Measurements from ENCODE around the gene SLC10A7. TPM values are rescaled to one million over a fixed set of nuclear protein-coding genes. Genes with fewer than 3 reads are reported as not detected.

The SLC10A7 gene
- total RNA-seq, 1 donor from 2014 or later, result 8.9 TPM

- no peak for FAIRE-seq
- no peak for DNase-seq (ENCODE audit: low read depth)
- Mint-ChIP-seq H3K9me3 (ENCODE audit: unreplicated experiment) (no peaks in the 10 kb centered on the region), H3K4me3 (ENCODE audit: unreplicated experiment) (no peak overlapping the region), H3K4me1 (ENCODE audit: low read depth, unreplicated experiment) (peaks cover 4% of the 10 kb centered on the region), H3K27ac (ENCODE audit: unreplicated experiment) (no peak overlapping the region), H3K36me3 (ENCODE audit: low read depth, unreplicated experiment) (no peaks in the 10 kb centered on the region), H3K27me3 (ENCODE audit: low read depth, unreplicated experiment) (no peaks in the 10 kb centered on the region)
- no peak overlapping the region for H2AFZ ChIP-seq (ENCODE audit: low read depth, low read length)
- no peaks in the 10 kb centered on the region for H3K27me3 ChIP-seq (ENCODE audit: insufficient read depth, low read length)
- no peaks in the 10 kb centered on the region for H4K20me1 ChIP-seq (ENCODE audit: insufficient read depth, low read length)
- H3K4me3 ChIP-seq (ENCODE audit: insufficient read depth, low read depth, low read length), result no peak overlapping the region
- H3K4me2 ChIP-seq (ENCODE audit: low read length), result no peak overlapping the region
- H3K36me3 ChIP-seq (ENCODE audit: insufficient read depth, low read length), result no peaks in the 10 kb centered on the region
- H3K27ac ChIP-seq (ENCODE audit: low read depth, low read length), result no peak overlapping the region
- H3K9me3 ChIP-seq (ENCODE audit: insufficient read depth, low read depth, low read length), result no peaks in the 10 kb centered on the region
- no peak for TF ChIP-seq EZH2 (IDR thresholded peaks at IDR 0.05; ENCODE audit: insufficient read depth, low read length)
- TF ChIP-seq CTCF (IDR thresholded peaks at IDR 0.05; ENCODE audit: insufficient read depth, low read depth, low read length), result no peak
- H3K4me1 ChIP-seq (ENCODE audit: insufficient read depth, low read length), result no peaks in the 10 kb centered on the region
- no peaks in the 10 kb centered on the region for H3K79me2 ChIP-seq (ENCODE audit: insufficient read depth, low read length)
- no peak overlapping the region for H3K9ac ChIP-seq (ENCODE audit: low read length)
Measured at GRCh38 chr4:146564492-146564891, 42.8 kb upstream of the SLC10A7 start.

- H3K4me3 ChIP-seq (ENCODE audit: insufficient read depth, low read depth, low read length), result no peak overlapping the region
Measured at GRCh38 chr4:146550161-146550560, 28.4 kb upstream of the SLC10A7 start.

More at GRCh38 chr4:146550161-146550560, 28.4 kb upstream of the SLC10A7 start:
- no peaks in the 10 kb centered on the region for H4K20me1 ChIP-seq (ENCODE audit: insufficient read depth, low read length)
- Mint-ChIP-seq H3K36me3 (ENCODE audit: low read depth, unreplicated experiment) (no peaks in the 10 kb centered on the region), H3K27ac (ENCODE audit: unreplicated experiment) (no peak overlapping the region), H3K4me3 (ENCODE audit: unreplicated experiment) (no peak overlapping the region), H3K9me3 (ENCODE audit: unreplicated experiment) (no peaks in the 10 kb centered on the region), H3K4me1 (ENCODE audit: low read depth, unreplicated experiment) (no peaks in the 10 kb centered on the region), H3K27me3 (ENCODE audit: low read depth, unreplicated experiment) (peaks cover 5% of the 10 kb centered on the region)
- no peaks in the 10 kb centered on the region for H3K9me3 ChIP-seq (ENCODE audit: insufficient read depth, low read depth, low read length)
- no peaks in the 10 kb centered on the region for H3K27me3 ChIP-seq (ENCODE audit: insufficient read depth, low read length)
- no peak for FAIRE-seq
- no peak overlapping the region for H3K4me2 ChIP-seq (ENCODE audit: low read length)
- DNase-seq (ENCODE audit: low read depth), result no peak
- H3K79me2 ChIP-seq (ENCODE audit: insufficient read depth, low read length), result no peaks in the 10 kb centered on the region
- no peaks in the 10 kb centered on the region for H3K4me1 ChIP-seq (ENCODE audit: insufficient read depth, low read length)
- H2AFZ ChIP-seq (ENCODE audit: low read depth, low read length), result no peak overlapping the region
- H3K36me3 ChIP-seq (ENCODE audit: insufficient read depth, low read length), result no peaks in the 10 kb centered on the region
- H3K9ac ChIP-seq (ENCODE audit: low read length), result no peak overlapping the region
- no peak overlapping the region for H3K27ac ChIP-seq (ENCODE audit: low read depth, low read length)
- TF ChIP-seq EZH2 (IDR thresholded peaks at IDR 0.05; ENCODE audit: insufficient read depth, low read length), result no peak
- no peak for TF ChIP-seq CTCF (IDR thresholded peaks at IDR 0.05; ENCODE audit: insufficient read depth, low read depth, low read length)
